Measurements from ENCODE around the gene IGF1R. TPM values are rescaled to one million over a fixed set of nuclear protein-coding genes. Genes with fewer than 3 reads are reported as not detected.

IGF1R gene
- total RNA-seq, 1 experiment from 2014 or later: 125 TPM

- TF ChIP-seq NFE2L1 (CRISPR knock-in tag; IDR thresholded peaks at IDR 0.05) (no peak), GRHL2 (CRISPR knock-in tag; IDR thresholded peaks at IDR 0.05; ENCODE audit: insufficient replicate concordance, severe bottlenecking) (no peak), USF1 (CRISPR knock-in tag; IDR thresholded peaks at IDR 0.05) (no peak), E2F4 (CRISPR knock-in tag; IDR thresholded peaks at IDR 0.05; ENCODE audit: borderline replicate concordance, low read depth) (no peak), ERG (CRISPR knock-in tag; IDR thresholded peaks at IDR 0.05) (no peak), HMGA2 (CRISPR knock-in tag; IDR thresholded peaks at IDR 0.05) (no peak), MXD4 (CRISPR knock-in tag; IDR thresholded peaks at IDR 0.05; ENCODE audit: borderline replicate concordance) (no peak), ZNF138 (CRISPR knock-in tag; conservative IDR thresholded peaks at IDR 0.05) (no peak), CREM (CRISPR knock-in tag; IDR thresholded peaks at IDR 0.05) (no peak), ETV6 (CRISPR knock-in tag; IDR thresholded peaks at IDR 0.05) (no peak), CTCF (IDR thresholded peaks at IDR 0.05) (no peak), ZNF232 (CRISPR knock-in tag; IDR thresholded peaks at IDR 0.05) (no peak), SOX15 (CRISPR knock-in tag; IDR thresholded peaks at IDR 0.05) (no peak), SMAD3 (CRISPR knock-in tag; IDR thresholded peaks at IDR 0.05; ENCODE audit: borderline replicate concordance) (no peak), SMAD4 (CRISPR knock-in tag; IDR thresholded peaks at IDR 0.05) (no peak)
- Mint-ChIP-seq H3K4me1 (no peaks in the 10 kb centered on the region), H3K27me3 (ENCODE audit: low read depth) (no peaks in the 10 kb centered on the region), H3K9me3 (no peaks in the 10 kb centered on the region), H3K4me3 (no peak overlapping the region), H3K27ac (no peak overlapping the region), H3K36me3 (peaks cover 86% of the 10 kb centered on the region)
- ChIA-PET CTCF (interaction anchor here (1.7 kb wide), 1 partner anchor 138 kb away, joined by 6 read pairs; no protein-coding TSS in a partner anchor), POLR2A (no interaction called here)
- no peak for DNase-seq (ENCODE audit: low spot score)
- no peak for ATAC-seq
These were observed 290.5 kb downstream of the IGF1R start for GRCh38 chr15:98938799-98939198.

GRCh38 chr15:98939311-98940080, 291.2 kb downstream of the IGF1R start:
- H3K27me3 Mint-ChIP-seq (ENCODE audit: low read depth): no peaks in the 10 kb centered on the region
- no peaks in the 10 kb centered on the region for H3K4me1 Mint-ChIP-seq
- no peak for DNase-seq (ENCODE audit: low spot score)
- ChIA-PET CTCF (interaction anchor here (0.7 to 1.7 kb wide), 2 partner anchors 106 to 137 kb away, joined by 3 to 6 read pairs; no protein-coding TSS in a partner anchor), POLR2A (no interaction called here)
- peaks cover 87% of the 10 kb centered on the region for H3K36me3 Mint-ChIP-seq
- no peak overlapping the region for H3K27ac Mint-ChIP-seq
- H3K9me3 Mint-ChIP-seq: no peaks in the 10 kb centered on the region
- no peak for ATAC-seq
- no peak overlapping the region for H3K4me3 Mint-ChIP-seq
- no peak for TF ChIP-seq IRF1 (CRISPR knock-in tag; IDR thresholded peaks at IDR 0.05)
- TF ChIP-seq OVOL2 (CRISPR knock-in tag; IDR thresholded peaks at IDR 0.05; ENCODE audit: borderline replicate concordance): no peak
- TF ChIP-seq FOXP4 (CRISPR knock-in tag; IDR thresholded peaks at IDR 0.05): no peak
- no peak for TF ChIP-seq PRRX2 (CRISPR knock-in tag; IDR thresholded peaks at IDR 0.05)
- no peak for TF ChIP-seq ZNF512 (CRISPR knock-in tag; IDR thresholded peaks at IDR 0.05; ENCODE audit: borderline replicate concordance)
- TF ChIP-seq GTF2I (CRISPR knock-in tag; conservative IDR thresholded peaks at IDR 0.05): no peak
- no peak for TF ChIP-seq RORB (CRISPR knock-in tag; IDR thresholded peaks at IDR 0.05)
- no peak for TF ChIP-seq EMX1 (CRISPR knock-in tag; IDR thresholded peaks at IDR 0.05)
- no peak for TF ChIP-seq ZBTB43 (CRISPR knock-in tag; IDR thresholded peaks at IDR 0.05)
- TF ChIP-seq MAX (CRISPR knock-in tag; IDR thresholded peaks at IDR 0.05): no peak

Measured in WTC11 (cell line).